Mucosa of descending colon (tissue), 3 donors: Measurements from ENCODE around the gene MRPL49. TPM values are rescaled to one million over a fixed set of nuclear protein-coding genes. Genes with fewer than 3 reads are reported as not detected.
A peak's percentile ranks its signal among the peaks of the same experiment; 100 is the strongest.

Experiments used
- ATAC-seq: fragments of 200-7000 bp; cut with Tn5 transposase; one replicate; pipeline ENCODE4 v1.9.1; 2020; ENCODE audit warnings: mild to moderate bottlenecking, moderate library complexity
- DNase-seq, 3 donors: peaks; one replicate each; pipeline ENCODE4 v3.0.0-alpha.2; 2020
- H3K36me3 ChIP-seq: fragments of 200-600 bp; one replicate; pipeline ENCODE4 v1.8.0; 2021; ENCODE audit warnings: low read depth, mild to moderate bottlenecking
- H3K4me1 ChIP-seq: fragments of 200-600 bp; one replicate; pipeline ENCODE4 v1.8.0; 2021; ENCODE audit warnings: low read depth, mild to moderate bottlenecking
- H3K4me3 ChIP-seq: fragments of 200-600 bp; one replicate; pipeline ENCODE4 v1.8.0; 2021; ENCODE audit warnings: mild to moderate bottlenecking
- H3K9me3 ChIP-seq: fragments of 200-600 bp; one replicate; pipeline ENCODE4 v1.8.0; 2021; ENCODE audit warnings: mild to moderate bottlenecking
- intact Hi-C, 2 donors: fragments of 100-400 bp; cut with DNase I in 1 of 2; cut with micrococcal nuclease in 1 of 2; formaldehyde crosslinking; loops; one replicate each; pipeline versions ENCODE4 v1.11.0 to v1.11.1; 2022; cut with DNase I, micrococcal nuclease
- total RNA-seq, 3 donors: library from RNA; stranded (reverse); fragmentation: NEBNext Ultra II Directional in 2 of 3; extraction: Animal tissue kit (Norgen Biotek cat#: 25700) in 2 of 3; gene quantifications; one replicate each; pipeline versions ENCODE4 v1.2.1 to v1.2.4, GENCODE V29; 2021 to 2023
- TF ChIP-seq, protein P1 (sequence below): fragments of 200-600 bp; IDR thresholded peaks from one replicate; pipeline ENCODE4 v1.8.0; 2022; ENCODE audit warnings: antibody characterized with exemption, mild to moderate bottlenecking
- donor health status: DM: no; HTN: no; CAD: no; lungs with moderate emphysema.
- donor health status: DM: no; HTN: no; CAD: no.
- donor health status: DM: no; HTN: yes; CAD: no.

The MRPL49 gene
- total RNA-seq, 3 donors from 2014 or later = 42.6 to 48.5 (median 45.4) TPM

- DNase-seq (peak; percentile 90 to 94 (median 94)), ATAC-seq (peak; percentile 99)
- Histone ChIP-seq H3K9me3 (no peaks in the 10 kb centered on the region), H3K4me3 (peak within 1 kb of the TSS; percentile 56), H3K36me3 (no peaks in the 10 kb centered on the region), H3K4me1 (peaks cover 17% of the 10 kb centered on the region)
- intact Hi-C loops = no loop called here
- TF ChIP-seq, protein P1, sequence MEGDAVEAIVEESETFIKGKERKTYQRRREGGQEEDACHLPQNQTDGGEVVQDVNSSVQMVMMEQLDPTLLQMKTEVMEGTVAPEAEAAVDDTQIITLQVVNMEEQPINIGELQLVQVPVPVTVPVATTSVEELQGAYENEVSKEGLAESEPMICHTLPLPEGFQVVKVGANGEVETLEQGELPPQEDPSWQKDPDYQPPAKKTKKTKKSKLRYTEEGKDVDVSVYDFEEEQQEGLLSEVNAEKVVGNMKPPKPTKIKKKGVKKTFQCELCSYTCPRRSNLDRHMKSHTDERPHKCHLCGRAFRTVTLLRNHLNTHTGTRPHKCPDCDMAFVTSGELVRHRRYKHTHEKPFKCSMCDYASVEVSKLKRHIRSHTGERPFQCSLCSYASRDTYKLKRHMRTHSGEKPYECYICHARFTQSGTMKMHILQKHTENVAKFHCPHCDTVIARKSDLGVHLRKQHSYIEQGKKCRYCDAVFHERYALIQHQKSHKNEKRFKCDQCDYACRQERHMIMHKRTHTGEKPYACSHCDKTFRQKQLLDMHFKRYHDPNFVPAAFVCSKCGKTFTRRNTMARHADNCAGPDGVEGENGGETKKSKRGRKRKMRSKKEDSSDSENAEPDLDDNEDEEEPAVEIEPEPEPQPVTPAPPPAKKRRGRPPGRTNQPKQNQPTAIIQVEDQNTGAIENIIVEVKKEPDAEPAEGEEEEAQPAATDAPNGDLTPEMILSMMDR = no peak
Observed at GRCh38 chr11:65095974-65096806, 25.9 kb upstream of the MRPL49 start, which contains the start of gene VPS51. Gene VPS51, plus strand, starts transcription at chr11:65096214. Its CDS starts 37 bp downstream, at chr11:65096251.

- intact Hi-C loops = no loop called here
- peaks cover 17% of the 10 kb centered on the region for H3K4me1 ChIP-seq
- H3K4me3 ChIP-seq = peak overlapping the region; percentile 56
- ATAC-seq (no peak), DNase-seq (no peak)
- H3K36me3 ChIP-seq = no peaks in the 10 kb centered on the region
- no peaks in the 10 kb centered on the region for H3K9me3 ChIP-seq
- TF ChIP-seq, protein P1 = no peak
Observed at GRCh38 chr11:65096926-65097325, 25.2 kb upstream of the MRPL49 start.

GRCh38 chr11:65100674-65101350 is 21.3 kb upstream of the MRPL49 start:
- ATAC-seq = no peak
- H3K4me1 ChIP-seq = peaks cover 14% of the 10 kb centered on the region
- H3K9me3 ChIP-seq = no peaks in the 10 kb centered on the region
- intact Hi-C loops = no loop called here
- H3K4me3 ChIP-seq = no peak overlapping the region
- TF ChIP-seq, protein P1 = no peak
- no peak for DNase-seq
- H3K36me3 ChIP-seq = no peaks in the 10 kb centered on the region

GRCh38 chr11:65102142-65103095 is 19.7 kb upstream of the MRPL49 start:
- TF ChIP-seq, protein P1 = no peak
- no peaks in the 10 kb centered on the region for H3K36me3 ChIP-seq
- ATAC-seq (no peak), DNase-seq (no peak)
- H3K4me3 ChIP-seq = no peak overlapping the region
- intact Hi-C loops = no loop called here
- H3K9me3 ChIP-seq = no peaks in the 10 kb centered on the region
- peaks cover 4% of the 10 kb centered on the region for H3K4me1 ChIP-seq

GRCh38 chr11:65103476-65103875 is 18.6 kb upstream of the MRPL49 start:
- no peak overlapping the region for H3K4me3 ChIP-seq
- no peak for ATAC-seq
- no peak for DNase-seq
- H3K9me3 ChIP-seq = no peaks in the 10 kb centered on the region
- TF ChIP-seq, protein P1 = no peak
- H3K4me1 ChIP-seq = no peaks in the 10 kb centered on the region
- peaks cover 5% of the 10 kb centered on the region for H3K36me3 ChIP-seq
- intact Hi-C loops = no loop called here
